Keratinocyte (primary cell): ENCODE measurements around the gene FCRLB. TPM values are rescaled to one million over a fixed set of nuclear protein-coding genes. Genes with fewer than 3 reads are reported as not detected.

Source experiments
- DNase-seq: peaks from one replicate; pipeline ENCODE4 v3.0.0-alpha.2; 2011; ENCODE audit warnings: low read depth, missing footprints, low spot score
- FAIRE-seq: peaks from 2 replicates; lab custom pipeline; 2011; peaks lifted over from hg19 to GRCh38; lab: Jason Lieb, UNC
- H2AFZ ChIP-seq: 2 replicates; pipeline ENCODE4 v1.6.0; 2012; ENCODE audit warnings: low read length, control low read depth, inconsistent platforms; ENCODE audit not compliant: control insufficient read depth
- H3K27ac ChIP-seq: 2 replicates; pipeline ENCODE4 v1.5.1; 2011; ENCODE audit warnings: low read length; ENCODE audit not compliant: control insufficient read depth, insufficient read depth
- H3K27me3 ChIP-seq: 3 replicates; pipeline ENCODE4 v1.6.0; 2011; ENCODE audit warnings: low read length; ENCODE audit not compliant: control insufficient read depth, insufficient read depth; ENCODE audit errors: extremely low read depth
- H3K36me3 ChIP-seq, 2 experiments: 2 replicates in 1 of 2; 3 replicates in 1 of 2; pipeline ENCODE4 v1.5.1; 2011; ENCODE audit warnings: low read length in 2 of 2, mild to moderate bottlenecking in 1 of 2; ENCODE audit not compliant: control insufficient read depth in 2 of 2, insufficient read depth in 2 of 2; ENCODE audit errors: extremely low read depth in 1 of 2
- H3K4me1 ChIP-seq: 3 replicates; pipeline ENCODE4 v1.5.1; 2011; ENCODE audit warnings: low read length; ENCODE audit not compliant: control insufficient read depth, insufficient read depth; ENCODE audit errors: extremely low read depth
- H3K4me2 ChIP-seq: 3 replicates; pipeline ENCODE4 v1.6.0; 2011; ENCODE audit warnings: low read depth, low read length; ENCODE audit not compliant: control insufficient read depth, insufficient read depth; ENCODE audit errors: extremely low read depth
- H3K4me3 ChIP-seq, 3 experiments: fragments of 200-600 bp in 1 of 3; sonication (generic) in 1 of 3; 2 replicates in 2 of 3; 3 replicates in 1 of 3; pipeline ENCODE4 v1.5.1; 2011 to 2016; ENCODE audit warnings: low read length in 3 of 3, mild to moderate bottlenecking in 3 of 3, control low read depth in 2 of 3, inconsistent platforms in 1 of 3, low read depth in 1 of 3, mixed read lengths in 1 of 3, mixed run types in 1 of 3, moderate library complexity in 1 of 3; ENCODE audit not compliant: control insufficient read depth in 2 of 3, insufficient read depth in 2 of 3; ENCODE audit errors: extremely low read depth in 1 of 3
- H3K79me2 ChIP-seq: 2 replicates; pipeline ENCODE4 v1.6.0; 2012; ENCODE audit warnings: low read length; ENCODE audit not compliant: control insufficient read depth, insufficient read depth
- H3K9ac ChIP-seq: 3 replicates; pipeline ENCODE4 v1.6.0; 2011; ENCODE audit warnings: low read length; ENCODE audit not compliant: control insufficient read depth, insufficient read depth; ENCODE audit errors: extremely low read depth
- H3K9me1 ChIP-seq: 3 replicates; pipeline ENCODE4 v1.6.0; 2011; ENCODE audit warnings: low read length; ENCODE audit not compliant: control insufficient read depth, insufficient read depth; ENCODE audit errors: extremely low read depth
- H3K9me3 ChIP-seq: 2 replicates; pipeline ENCODE4 v1.5.1; 2012; ENCODE audit warnings: low read depth, low read length; ENCODE audit not compliant: control insufficient read depth
- H4K20me1 ChIP-seq: 3 replicates; pipeline ENCODE4 v1.6.0; 2011; ENCODE audit warnings: low read length; ENCODE audit not compliant: control insufficient read depth, insufficient read depth; ENCODE audit errors: extremely low read depth
- EZH2 ChIP-seq: IDR thresholded peaks from one replicate; pipeline ENCODE4 v1.6.1; 2012; ENCODE audit warnings: inconsistent platforms, mild to moderate bottlenecking, low read length, moderate library complexity
- dilution Hi-C: fragments of 300-500 bp; cut with MboI; formaldehyde crosslinking; loops from one replicate; pipeline ENCODE4 v1.7.0; 2020; ENCODE audit warnings: low sequenced_read_pairs; ENCODE audit not compliant: extremely low pct_ligation_motif_present
- polyA plus RNA-seq, 5 experiments: library from polyadenylated mRNA; depleted of rRNA in 3 of 5; stranded (reverse) in 3 of 5; stranded (forward) in 1 of 5; unstranded in 1 of 5; fragments of >200 nt; gene quantifications; 1 replicate in 1 of 5; 2 replicates in 3 of 5; 3 replicates in 1 of 5; pipeline versions ENCODE4 v1.2.1 to v1.2.3, GENCODE V29; 2011 to 2012; ENCODE audit warnings: missing spikeins in 2 of 5, low read depth in 1 of 5, low replicate concordance in 1 of 5
- TF ChIP-seq, protein P1 (sequence below), 3 experiments: IDR thresholded peaks in 1 of 3; conservative IDR thresholded peaks in 1 of 3; optimal IDR thresholded peaks in 1 of 3; 2 replicates in 2 of 3; 3 replicates in 1 of 3; pipeline versions ENCODE3 to v1.5.1; 2011; ENCODE audit warnings: low read length in 3 of 3, mild to moderate bottlenecking in 3 of 3, moderate library complexity in 2 of 3, control low read depth in 1 of 3, inconsistent platforms in 1 of 3; ENCODE audit not compliant: insufficient read depth in 2 of 3; ENCODE audit errors: extremely low read depth in 1 of 3

FCRLB gene
- polyA plus RNA-seq, 1 donor (not counting 4 experiments of a cell fraction or from before 2014, with no cell fraction given): 0.52 TPM

DNA sequence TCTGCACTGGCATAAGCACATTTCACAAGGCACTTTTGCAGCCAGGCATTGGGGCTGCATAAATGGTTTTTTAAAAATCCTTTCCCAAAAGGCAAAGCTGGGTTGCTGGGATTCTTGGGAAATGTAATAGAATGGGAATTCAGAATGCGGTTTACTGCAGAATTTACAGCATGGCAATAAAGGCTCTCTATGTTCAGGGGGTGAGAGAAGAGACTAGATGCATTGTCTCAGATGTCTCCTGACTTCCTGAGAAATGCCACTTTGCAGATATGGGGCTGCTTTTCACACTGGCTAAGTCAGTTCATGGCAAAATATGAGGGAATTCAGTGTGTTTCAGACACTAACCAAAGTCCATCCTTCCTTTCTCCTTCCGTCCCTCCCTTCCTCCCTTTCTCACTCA, 44.9 kb upstream of the FCRLB start:
- DNase-seq (no peak), FAIRE-seq (no peak)
- H3K36me3 ChIP-seq: no peaks in the 10 kb centered on the region
- H3K27me3 ChIP-seq: no peaks in the 10 kb centered on the region
- no peaks in the 10 kb centered on the region for H3K79me2 ChIP-seq
- no peaks in the 10 kb centered on the region for H3K4me1 ChIP-seq
- no peaks in the 10 kb centered on the region for H3K9me3 ChIP-seq
- H4K20me1 ChIP-seq: no peaks in the 10 kb centered on the region
- no peak overlapping the region for H3K9ac ChIP-seq
- no peak overlapping the region for H3K4me2 ChIP-seq
- TF ChIP-seq, protein P1, sequence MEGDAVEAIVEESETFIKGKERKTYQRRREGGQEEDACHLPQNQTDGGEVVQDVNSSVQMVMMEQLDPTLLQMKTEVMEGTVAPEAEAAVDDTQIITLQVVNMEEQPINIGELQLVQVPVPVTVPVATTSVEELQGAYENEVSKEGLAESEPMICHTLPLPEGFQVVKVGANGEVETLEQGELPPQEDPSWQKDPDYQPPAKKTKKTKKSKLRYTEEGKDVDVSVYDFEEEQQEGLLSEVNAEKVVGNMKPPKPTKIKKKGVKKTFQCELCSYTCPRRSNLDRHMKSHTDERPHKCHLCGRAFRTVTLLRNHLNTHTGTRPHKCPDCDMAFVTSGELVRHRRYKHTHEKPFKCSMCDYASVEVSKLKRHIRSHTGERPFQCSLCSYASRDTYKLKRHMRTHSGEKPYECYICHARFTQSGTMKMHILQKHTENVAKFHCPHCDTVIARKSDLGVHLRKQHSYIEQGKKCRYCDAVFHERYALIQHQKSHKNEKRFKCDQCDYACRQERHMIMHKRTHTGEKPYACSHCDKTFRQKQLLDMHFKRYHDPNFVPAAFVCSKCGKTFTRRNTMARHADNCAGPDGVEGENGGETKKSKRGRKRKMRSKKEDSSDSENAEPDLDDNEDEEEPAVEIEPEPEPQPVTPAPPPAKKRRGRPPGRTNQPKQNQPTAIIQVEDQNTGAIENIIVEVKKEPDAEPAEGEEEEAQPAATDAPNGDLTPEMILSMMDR (optimal IDR thresholded peaks at IDR 0.05 in 1 of 3, IDR thresholded peaks at IDR 0.05 in 1 of 3, conservative IDR thresholded peaks at IDR 0.05 in 1 of 3; ENCODE audit: extremely low read depth in 1 of 3, insufficient read depth in 2 of 3, low read length in 3 of 3): no peak
- TF ChIP-seq EZH2: no peak
- no peaks in the 10 kb centered on the region for H3K9me1 ChIP-seq
- no peak overlapping the region for H3K27ac ChIP-seq
- dilution Hi-C loops: no loop called here
- H2AFZ ChIP-seq: no peak overlapping the region
- no peak overlapping the region for H3K4me3 ChIP-seq

DNA sequence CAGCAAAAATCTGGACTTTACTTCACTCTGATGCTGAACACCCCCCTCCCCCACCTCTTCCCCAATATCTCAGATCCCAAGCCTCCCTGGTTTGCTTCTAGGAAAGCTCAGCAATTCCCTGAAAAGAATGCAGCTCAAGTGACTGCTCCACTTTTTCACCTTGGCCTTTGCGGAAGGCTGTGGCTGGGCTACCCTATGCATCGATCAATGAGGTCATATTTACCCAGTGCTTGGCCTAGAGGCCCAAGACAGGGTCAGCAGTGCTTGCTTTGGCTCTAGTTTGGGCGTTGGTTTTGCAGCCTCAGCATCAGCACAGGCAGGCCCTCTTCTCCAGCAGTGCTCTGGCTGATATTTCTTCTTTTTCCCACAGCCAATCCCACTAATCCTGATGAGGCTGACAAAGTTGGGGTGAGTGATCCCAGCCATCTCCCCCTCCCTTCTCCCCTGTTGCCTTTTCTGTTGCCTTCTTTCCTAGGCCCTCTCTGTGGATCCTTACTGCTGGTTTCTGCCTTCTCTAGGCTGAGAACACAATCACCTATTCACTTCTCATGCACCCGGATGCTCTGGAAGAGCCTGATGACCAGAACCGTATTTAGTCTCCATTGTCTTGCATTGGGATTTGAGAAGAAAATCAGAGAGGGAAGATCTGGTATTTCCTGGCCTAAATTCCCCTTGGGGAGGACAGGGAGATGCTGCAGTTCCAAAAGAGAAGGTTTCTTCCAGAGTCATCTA, 44.2 kb upstream of the FCRLB start:
- Histone ChIP-seq H3K27me3 (no peaks in the 10 kb centered on the region), H3K4me1 (no peaks in the 10 kb centered on the region), H3K4me3 (no peak overlapping the region), H2AFZ (no peak overlapping the region), H3K9ac (no peak overlapping the region), H4K20me1 (no peaks in the 10 kb centered on the region), H3K79me2 (no peaks in the 10 kb centered on the region), H3K36me3 (no peaks in the 10 kb centered on the region), H3K4me2 (no peak overlapping the region), H3K27ac (no peak overlapping the region), H3K9me3 (no peaks in the 10 kb centered on the region), H3K9me1 (no peaks in the 10 kb centered on the region)
- TF ChIP-seq, protein P1 (optimal IDR thresholded peaks at IDR 0.05 in 1 of 3, IDR thresholded peaks at IDR 0.05 in 1 of 3, conservative IDR thresholded peaks at IDR 0.05 in 1 of 3; ENCODE audit: extremely low read depth in 1 of 3, insufficient read depth in 2 of 3, low read length in 3 of 3): no peak
- no peak for TF ChIP-seq EZH2
- dilution Hi-C loops: no loop called here
- DNase-seq (no peak), FAIRE-seq (no peak)
